Stimulated activated CD8-positive, alpha-beta memory T cell treated with anti-CD3 and anti-CD28 coated beads, Interleukin-2, amount 100 ng/mL, for 48 hours (primary cell): ENCODE measurements around the gene TXNRD2.
"Not testable (repeated sequence)": the region's sequence is repeated elsewhere in the genome, so short reads cannot be mapped to it uniquely, and the experiment has no call there.

Source experiments
- DNase-seq, 2 donors: peaks; one replicate each; pipeline ENCODE4 v3.0.0-alpha.2; 2020; ENCODE audit warnings: low read depth in 2 of 2

TXNRD2 gene

DNA sequence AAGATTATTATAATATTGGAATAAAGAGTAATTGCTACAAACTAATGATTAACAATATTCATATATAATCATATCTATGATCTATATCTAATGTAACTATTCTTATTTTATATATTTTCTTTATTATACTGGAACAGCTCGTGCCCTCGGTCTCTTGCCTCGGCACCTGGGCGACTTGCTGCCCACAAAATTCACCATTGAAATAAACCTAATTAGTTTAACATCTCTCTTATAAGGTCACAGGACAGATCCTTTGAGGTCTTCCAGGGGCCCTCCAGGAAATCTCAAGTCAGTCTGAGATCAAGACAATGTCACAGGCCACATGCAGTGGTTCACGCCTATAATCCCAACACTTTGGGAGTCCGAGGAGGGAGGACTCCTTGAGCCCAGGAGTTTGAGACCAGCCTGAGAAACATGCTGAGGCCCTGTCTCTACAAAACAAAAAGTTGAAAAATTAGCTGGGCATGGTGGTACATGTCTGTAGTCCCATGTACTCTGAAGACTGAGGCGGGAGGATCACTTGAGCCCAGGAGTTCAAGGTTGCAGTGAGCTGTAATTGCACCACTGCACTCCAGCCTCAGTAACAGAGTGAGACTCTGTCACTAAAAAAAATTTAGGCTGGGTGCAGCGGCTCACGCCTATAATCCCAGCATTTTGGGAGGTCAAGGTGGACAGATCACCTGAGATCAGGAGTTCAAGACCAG, 6.6 kb upstream of the TXNRD2 start:
- DNase-seq = no peak

DNA sequence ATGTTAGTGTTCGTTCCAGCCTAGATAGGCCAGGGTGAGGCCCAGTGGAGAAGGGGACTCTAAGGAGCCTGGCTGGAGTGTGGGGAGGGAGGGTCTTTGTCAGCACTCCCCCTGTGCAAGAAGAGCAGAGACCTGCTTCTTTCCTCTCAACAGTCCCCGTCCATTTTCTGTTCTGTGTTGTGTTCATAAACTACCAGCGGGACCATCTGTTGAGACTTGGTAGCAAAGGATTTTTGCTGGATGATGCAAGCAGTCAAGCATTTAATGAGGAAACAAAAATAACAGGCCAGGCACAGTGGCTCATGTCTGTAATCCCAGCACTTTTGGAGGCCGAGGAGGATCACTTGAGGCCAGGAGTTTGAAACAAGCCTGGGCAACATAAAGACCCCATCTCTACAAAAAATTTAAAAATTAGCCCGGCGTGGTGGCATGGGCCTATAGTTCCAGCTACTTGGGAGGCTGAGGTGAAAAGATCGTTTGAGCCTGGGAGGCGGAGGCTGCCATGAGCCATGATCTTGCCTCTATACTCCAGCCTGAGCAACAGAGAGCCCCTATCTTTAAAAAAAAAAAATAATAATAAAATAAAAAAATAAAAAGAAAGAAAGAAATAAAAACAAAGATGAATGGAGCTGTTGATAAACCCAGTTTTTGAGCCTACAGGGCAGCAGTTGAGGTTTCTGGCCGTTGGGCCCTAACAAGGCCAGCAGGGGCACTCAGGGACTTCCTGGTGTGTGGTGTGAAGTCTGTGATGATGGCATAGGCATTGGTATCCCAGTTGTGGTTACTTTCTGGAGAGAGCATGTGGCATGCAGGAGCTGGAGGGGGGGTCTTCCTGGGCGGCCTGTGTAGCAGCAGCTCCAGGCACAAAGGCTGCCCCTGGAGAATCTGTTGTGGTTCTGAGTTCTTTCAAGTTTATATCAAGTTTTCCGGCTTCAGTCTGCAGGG, 1.7 kb upstream of the TXNRD2 start:
- DNase-seq = no peak

GRCh38 chr22:19942157-19943081, 801 bp upstream of the TXNRD2 start:
- no peak for DNase-seq

DNA sequence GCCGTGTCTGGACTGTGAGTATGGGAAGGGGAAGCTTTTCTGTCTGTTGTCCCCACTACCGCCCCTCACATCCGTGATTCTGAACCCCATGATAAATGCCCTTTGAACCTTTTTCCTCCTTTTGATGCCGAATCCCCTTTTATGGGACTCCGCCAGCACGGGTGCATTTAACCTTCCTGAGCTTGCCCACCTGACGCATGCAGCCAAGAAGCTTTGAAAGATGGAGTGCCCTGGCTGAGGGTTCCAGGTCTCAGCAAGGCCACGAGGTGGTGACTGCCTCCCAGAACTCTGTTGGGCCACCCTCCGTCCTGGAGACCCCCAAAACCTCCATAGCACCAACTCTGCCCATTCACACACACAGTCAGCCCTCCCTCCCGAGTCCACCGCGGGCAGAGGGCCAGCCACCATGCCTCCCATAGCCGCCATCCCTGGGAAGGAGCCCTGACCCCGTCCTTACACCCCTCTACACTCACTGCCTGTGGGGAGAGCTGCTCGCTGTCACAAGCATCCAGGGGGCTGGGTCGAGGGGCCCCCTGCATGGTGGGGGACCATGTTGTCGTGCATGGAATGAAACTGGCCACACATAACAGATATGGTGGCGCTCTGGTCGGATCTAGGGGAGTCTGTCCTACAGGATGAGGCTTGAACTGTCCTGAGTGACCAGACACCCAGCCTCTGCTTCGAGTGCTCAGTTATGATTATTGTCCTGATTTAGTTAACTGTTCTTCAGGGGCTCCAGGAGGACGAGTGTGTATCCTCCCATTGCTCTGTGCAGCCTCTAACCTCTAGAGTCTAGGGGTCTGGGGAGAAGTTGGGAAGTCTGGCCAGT, 868 bp downstream of the TXNRD2 start:
- no peak for DNase-seq

DNA sequence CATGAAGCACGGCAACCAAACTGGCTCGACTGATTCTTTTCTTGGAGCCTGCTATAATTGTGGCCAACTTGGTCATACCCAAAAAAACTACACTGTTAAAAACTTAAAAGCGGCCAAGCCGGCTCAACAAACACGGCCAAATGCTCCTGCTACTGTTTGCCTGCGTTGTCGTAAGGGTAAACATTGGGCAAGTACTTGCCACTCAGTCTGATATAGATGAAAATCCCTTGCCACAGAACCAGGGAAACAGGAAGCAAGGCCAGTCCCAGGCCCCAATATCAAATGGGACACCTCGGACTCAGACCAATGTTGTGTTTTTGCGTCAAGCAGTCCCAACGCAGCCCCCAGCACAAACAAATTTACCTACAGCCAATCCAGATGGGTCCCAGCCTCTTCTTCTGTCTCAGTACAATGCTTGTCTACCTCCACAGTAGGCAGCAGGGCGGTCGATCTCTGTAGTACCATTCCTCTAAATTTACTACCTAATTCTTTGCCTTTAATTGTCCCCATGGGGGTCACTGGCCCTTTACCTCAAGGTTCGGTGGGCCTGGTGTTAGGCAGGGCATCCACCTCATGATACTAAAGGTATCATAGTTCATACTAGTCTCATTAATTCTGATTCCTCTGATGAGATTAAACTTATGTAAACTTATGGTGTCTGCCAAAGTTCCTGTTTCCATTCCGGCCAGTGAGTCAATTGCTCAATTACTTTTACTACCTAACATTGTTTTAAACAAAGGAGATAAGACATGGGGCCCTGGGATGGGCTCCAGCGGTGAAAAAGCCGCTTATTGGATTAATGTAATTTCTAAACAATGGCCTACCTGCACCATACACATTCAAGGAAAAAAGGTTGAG, 3.8 kb downstream of the TXNRD2 start:
- DNase-seq = no peak

DNA sequence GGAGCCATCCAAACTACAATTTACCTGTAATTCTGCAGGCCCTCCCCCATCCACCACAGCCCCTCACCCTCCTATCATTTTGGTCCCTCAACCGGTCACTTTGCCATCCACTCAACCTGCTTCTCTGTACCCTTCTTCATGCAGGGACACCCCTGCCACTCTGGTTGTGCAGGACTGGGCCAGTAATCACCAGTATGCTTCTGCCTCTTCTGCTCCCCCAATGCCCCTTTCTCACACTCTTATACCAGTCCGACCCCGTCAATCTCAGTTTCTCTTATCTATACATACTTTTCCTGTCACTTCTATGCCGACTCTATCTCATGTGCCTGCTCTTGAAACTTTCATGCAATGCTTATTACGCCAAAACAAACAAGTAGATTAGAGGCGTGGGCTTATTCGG, 5.1 kb downstream of the TXNRD2 start:
- no peak for DNase-seq

DNA sequence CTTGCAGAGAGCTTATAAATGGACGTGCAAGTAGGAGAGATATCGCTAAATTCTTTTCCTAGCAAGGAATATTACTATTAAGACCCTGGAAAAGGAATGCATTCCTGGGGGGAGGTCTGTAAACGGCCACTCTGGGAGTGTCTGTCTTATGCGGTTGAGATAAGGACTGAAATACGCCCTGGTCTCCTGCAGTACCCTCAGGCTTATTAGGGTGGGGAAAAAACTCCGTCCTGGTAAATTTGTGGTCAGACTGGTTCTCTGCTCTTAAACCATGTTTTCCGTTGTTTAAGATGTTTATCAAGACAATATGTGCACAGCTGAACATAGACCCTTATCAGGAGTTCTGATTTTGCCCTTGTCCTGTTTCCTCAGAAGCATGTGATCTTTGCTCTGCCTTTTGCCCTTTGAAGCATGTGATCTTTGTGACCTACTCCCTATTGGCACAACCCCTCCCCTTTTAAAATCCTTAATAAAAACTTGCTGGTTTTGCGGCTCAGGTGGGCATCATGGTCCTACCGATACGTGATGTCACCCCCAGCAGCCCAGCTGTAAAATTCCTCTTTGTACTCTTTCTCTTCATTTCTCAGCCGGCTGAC, 6.4 kb downstream of the TXNRD2 start:
- not testable (repeated sequence) for DNase-seq

DNA sequence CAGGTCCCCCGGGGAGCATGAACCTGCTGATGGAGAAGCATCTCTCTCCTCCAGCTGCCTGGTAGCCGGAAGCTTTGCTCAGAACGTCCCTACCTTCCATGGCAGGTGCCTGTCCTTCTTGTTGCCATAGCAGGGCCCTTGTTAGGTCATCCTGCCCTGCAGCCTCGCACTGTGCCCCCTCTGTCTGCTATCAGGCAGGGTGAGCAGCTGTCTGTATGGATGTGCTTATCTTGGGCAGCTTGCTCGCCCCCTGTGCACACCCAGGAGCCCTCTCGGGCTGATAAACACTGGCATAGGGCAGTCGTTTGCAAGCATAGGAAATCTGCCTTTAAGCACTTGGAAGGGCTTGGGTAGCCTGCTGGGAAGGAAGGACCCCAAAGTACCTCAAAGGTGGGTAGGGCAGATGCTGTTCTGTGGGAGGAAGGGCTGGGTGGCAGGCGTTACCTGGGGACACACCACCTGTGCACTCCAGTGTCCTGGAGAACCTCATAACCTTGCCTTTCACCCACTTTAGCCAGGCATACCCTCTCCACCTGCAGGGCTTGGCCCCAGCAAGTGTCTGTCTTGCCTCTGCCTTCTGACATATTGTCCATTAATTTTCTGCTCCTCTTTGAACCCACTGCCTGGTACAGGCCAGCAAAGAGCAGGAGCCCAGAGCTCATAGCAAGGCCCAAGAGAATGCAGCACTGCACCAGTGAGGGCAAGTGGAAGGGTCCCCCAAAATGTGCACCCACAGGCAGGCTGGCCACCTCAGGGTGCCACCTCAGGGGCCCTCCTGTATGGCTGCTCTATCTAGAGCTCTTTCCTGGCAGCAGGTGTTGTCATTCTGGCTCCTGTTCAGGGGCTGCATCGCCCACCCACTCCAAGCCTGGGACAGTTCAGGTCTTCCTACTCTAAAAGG, 8.0 kb downstream of the TXNRD2 start:
- no peak for DNase-seq

- no peak for DNase-seq
These were observed 9.0 kb downstream of the TXNRD2 start for GRCh38 chr22:19932367-19933206.

- DNase-seq = no peak
These were observed 10.1 kb downstream of the TXNRD2 start for GRCh38 chr22:19931514-19931913.

- no peak for DNase-seq
These were observed 10.8 kb downstream of the TXNRD2 start for GRCh38 chr22:19930551-19931486.

- no peak for DNase-seq
These were observed 11.8 kb downstream of the TXNRD2 start for GRCh38 chr22:19929586-19930550.

- no peak for DNase-seq
These were observed 13.4 kb downstream of the TXNRD2 start for GRCh38 chr22:19928207-19928606.

- no peak for DNase-seq
These were observed 13.9 kb downstream of the TXNRD2 start for GRCh38 chr22:19927696-19928095.

DNA sequence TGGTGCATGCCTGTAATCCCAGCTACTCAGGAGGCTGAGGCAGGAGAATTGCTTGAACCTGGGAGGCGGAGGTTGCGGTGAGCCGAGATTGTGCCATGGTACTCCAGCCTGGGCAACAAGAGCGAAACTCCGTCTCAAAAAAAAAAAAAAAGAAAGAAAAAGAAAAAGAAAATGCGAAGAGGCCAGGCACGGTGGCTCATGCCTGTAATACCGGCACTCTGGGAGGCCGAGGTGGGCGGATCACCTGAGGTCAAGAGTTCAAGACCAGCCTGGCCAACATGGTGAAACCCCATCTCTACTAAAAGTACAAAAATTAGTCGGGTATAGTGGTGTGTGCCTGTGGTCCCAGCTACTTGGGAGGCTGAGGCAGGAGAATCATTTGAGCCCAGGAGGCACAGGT, 15.6 kb downstream of the TXNRD2 start:
- not testable (repeated sequence) for DNase-seq
